ENCODE data around the gene ADH1C. TPM values are rescaled to one million over a fixed set of nuclear protein-coding genes. Genes with fewer than 3 reads are reported as not detected.

Gene ADH1C
- total RNA-seq, 1 experiment from 2014 or later: not detected

- intact Hi-C loops (cut with micrococcal nuclease; ENCODE audit: unreplicated experiment) (no loop called here), in situ Hi-C loops (cut with HindIII; ENCODE audit: low pct_unique_long_range_greater_than_20kb, low sequenced_read_pairs) (no loop called here)
- Histone ChIP-seq H3K4me3 (ENCODE audit: low read depth in 2 of 2, low read length in 2 of 2) (no peak overlapping the region), H3K27ac (ENCODE audit: low read length) (no peak overlapping the region), H3K9me3 (ENCODE audit: control insufficient read depth, insufficient read depth, low read depth, low read length) (no peaks in the 10 kb centered on the region), H3K27me3 (ENCODE audit: control insufficient read depth, insufficient read depth, low read length) (no peaks in the 10 kb centered on the region), H3K36me3 (ENCODE audit: control insufficient read depth, insufficient read depth, low read length) (no peaks in the 10 kb centered on the region), H3K4me1 (ENCODE audit: control insufficient read depth, insufficient read depth, low read length) (no peaks in the 10 kb centered on the region)
- no TSS peak for BruUV-seq (replicated peaks)
- CTCF ChIA-PET: no interaction called here
- TF ChIP-seq POLR2AphosphoS5 (IDR thresholded peaks at IDR 0.05; ENCODE audit: low read depth, low read length) (no peak), TCF7L2 (IDR thresholded peaks at IDR 0.05; ENCODE audit: low read depth, low read length) (no peak), SIN3A (IDR thresholded peaks at IDR 0.05; ENCODE audit: borderline replicate concordance, insufficient read depth, low read depth, low read length) (no peak), REST (IDR thresholded peaks at IDR 0.05; ENCODE audit: insufficient read depth in 1 of 2, low read depth in 2 of 2, low read length in 1 of 2) (no peak), CTCF (IDR thresholded peaks at IDR 0.05) (no peak)
- ATAC-seq (no peak), DNase-seq (ENCODE audit: low read depth, low spot score) (no peak)
- POLR2A ChIA-PET: no interaction called here
Measured at GRCh38 chr4:99359480-99360204, 7.1 kb upstream of the ADH1C start.

DNA sequence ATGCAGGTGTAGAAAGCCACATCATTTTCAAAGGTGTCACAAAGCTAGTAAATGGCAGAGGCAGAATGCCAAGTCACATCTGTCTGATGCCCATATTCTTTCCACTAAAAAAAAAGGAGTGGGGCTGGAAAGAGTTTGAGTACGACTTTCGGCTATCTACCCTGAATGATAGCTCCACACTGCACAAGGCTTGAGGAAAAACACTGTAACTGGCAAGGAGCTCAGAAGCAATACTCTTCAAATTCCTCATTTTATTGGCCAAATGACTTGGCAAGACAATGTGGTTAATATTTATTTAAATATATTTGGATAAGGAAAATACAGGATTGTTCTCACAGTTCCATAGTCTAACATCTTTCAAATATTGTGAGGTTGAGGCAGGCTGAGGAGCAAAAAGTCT lies 5.4 kb upstream of the ADH1C start:
- Histone ChIP-seq H3K36me3 (ENCODE audit: control insufficient read depth, insufficient read depth, low read length) (no peaks in the 10 kb centered on the region), H3K4me3 (ENCODE audit: low read depth in 2 of 2, low read length in 2 of 2) (no peak overlapping the region), H3K4me1 (ENCODE audit: control insufficient read depth, insufficient read depth, low read length) (no peaks in the 10 kb centered on the region), H3K27ac (ENCODE audit: low read length) (no peak overlapping the region), H3K9me3 (ENCODE audit: control insufficient read depth, insufficient read depth, low read depth, low read length) (no peaks in the 10 kb centered on the region), H3K27me3 (ENCODE audit: control insufficient read depth, insufficient read depth, low read length) (no peaks in the 10 kb centered on the region)
- no peak for TF ChIP-seq CTCF (IDR thresholded peaks at IDR 0.05)
- DNase-seq (ENCODE audit: low read depth, low spot score) (no peak), ATAC-seq (no peak)
- POLR2A ChIA-PET: no interaction called here
- intact Hi-C loops (cut with micrococcal nuclease; ENCODE audit: unreplicated experiment): no loop called here
- in situ Hi-C loops (cut with HindIII; ENCODE audit: low pct_unique_long_range_greater_than_20kb, low sequenced_read_pairs): no loop called here
- no TSS peak for BruUV-seq (replicated peaks)
- CTCF ChIA-PET: no interaction called here
